ENCODE measurements around the gene CIB1. TPM values are rescaled to one million over a fixed set of nuclear protein-coding genes. Genes with fewer than 3 reads are reported as not detected.

Gene CIB1
- total and polyA plus RNA-seq, 2 of the 8 experiments (the other 6 are each of a cell fraction or from before 2014, with no cell fraction given) = 26.0 to 63.5 TPM

GRCh38 chr15:90187257-90187868 lies 46.4 kb downstream of the CIB1 start (continued):
- no peak for TF ChIP-seq CHD7 (IDR thresholded peaks at IDR 0.05; ENCODE audit: insufficient replicate concordance, low read length)
- no peak for TF ChIP-seq CTCF (IDR thresholded peaks at IDR 0.05; ENCODE audit: control extremely low read depth in 1 of 3, insufficient read depth in 1 of 3, low read depth in 1 of 3, low read length in 3 of 3)
- no peak for TF ChIP-seq SIRT6 (IDR thresholded peaks at IDR 0.05; ENCODE audit: low read length)
- no peak for TF ChIP-seq POLR2AphosphoS5 (IDR thresholded peaks at IDR 0.05; ENCODE audit: low read depth, low read length)
- no peak for TF ChIP-seq JUN (IDR thresholded peaks at IDR 0.05; ENCODE audit: low read depth, low read length)
- TF ChIP-seq CREB1 (IDR thresholded peaks at IDR 0.05) = no peak
